Fibroblast of pulmonary artery (primary cell): ENCODE data around the gene CCDC170.

Experiments
- DNase-seq: peaks from one replicate; pipeline ENCODE4 v3.0.0-alpha.2; 2010; ENCODE audit warnings: low read depth
- H3K4me3 ChIP-seq: replicated peaks from 2 replicates; pipeline ENCODE4 v1.5.1; 2011; ENCODE audit warnings: low read depth, mild to moderate bottlenecking, control low read depth, low read length, moderate library complexity
- CTCF ChIP-seq: IDR thresholded peaks from 2 replicates; pipeline ENCODE4 v1.5.1; 2011; ENCODE audit warnings: mild to moderate bottlenecking, control low read depth, low read length, inconsistent platforms; ENCODE audit errors: missing control alignments

Gene CCDC170

DNA sequence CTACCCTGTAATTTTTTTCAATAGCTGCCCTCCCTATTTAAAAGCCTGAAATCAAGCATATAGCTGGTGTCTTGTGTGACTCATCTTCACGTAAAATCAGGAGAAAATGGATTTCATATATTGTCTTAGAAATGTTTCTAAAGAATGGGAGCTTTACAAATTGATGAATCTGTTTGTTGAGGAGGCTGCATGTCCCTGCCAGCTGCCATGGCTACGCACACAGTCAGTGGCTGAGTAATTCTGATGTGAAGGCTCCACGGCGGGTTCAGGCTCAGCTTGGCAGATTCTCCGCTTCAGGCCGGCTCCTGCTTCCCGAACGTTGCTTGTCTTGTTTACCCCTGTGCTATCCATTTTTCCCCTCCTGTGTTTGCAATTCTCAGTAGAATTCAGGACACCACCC is 82.8 kb downstream of the CCDC170 start:
- H3K4me3 ChIP-seq = no peak overlapping the region
- TF ChIP-seq CTCF = no peak
- DNase-seq = no peak

DNA sequence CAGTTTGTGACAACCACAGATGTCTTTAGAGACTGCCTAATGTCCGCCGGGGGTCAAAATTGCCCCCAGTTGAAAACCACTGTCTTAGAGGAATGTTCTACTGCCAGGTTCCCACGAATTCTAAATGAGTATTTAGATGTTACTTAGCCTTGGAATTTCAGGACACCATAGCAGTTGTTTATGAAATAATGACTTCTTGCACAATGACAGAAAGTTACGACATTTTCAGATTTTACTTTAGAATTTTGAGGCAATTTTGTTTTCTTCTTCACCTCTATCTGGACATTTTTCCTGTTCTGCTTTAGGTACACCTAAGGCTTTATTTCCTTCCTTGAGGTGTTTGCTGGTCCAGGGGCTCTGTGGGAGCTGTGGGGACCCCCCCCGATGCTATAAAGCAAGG is 83.4 kb downstream of the CCDC170 start:
- DNase-seq = no peak
- no peak for TF ChIP-seq CTCF
- H3K4me3 ChIP-seq = no peak overlapping the region

GRCh38 chr6:151585741-151586140 is 91.9 kb downstream of the CCDC170 start:
- H3K4me3 ChIP-seq = no peak overlapping the region
- no peak for TF ChIP-seq CTCF
- no peak for DNase-seq

DNA sequence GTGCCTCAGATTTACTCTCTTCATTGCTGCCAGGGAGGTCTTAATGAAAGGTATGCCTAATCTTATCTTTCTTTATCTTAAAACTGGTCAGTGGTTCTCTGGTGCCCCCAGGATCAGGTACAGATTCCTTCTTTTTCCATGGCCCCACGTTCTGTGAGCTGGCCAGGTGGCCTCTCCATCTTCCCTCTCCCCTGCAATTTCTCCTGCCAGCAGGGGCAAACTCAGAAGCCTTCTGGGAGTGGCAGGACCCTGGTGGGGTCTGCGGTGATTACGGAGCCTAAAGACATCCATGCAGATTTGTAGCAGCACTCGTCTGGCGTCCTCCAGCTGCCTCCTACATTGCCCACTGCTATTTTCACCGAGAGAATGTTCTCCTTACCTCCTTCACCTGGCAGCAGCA is 95.8 kb downstream of the CCDC170 start:
- no peak for TF ChIP-seq CTCF
- DNase-seq = no peak
- H3K4me3 ChIP-seq = no peak overlapping the region

- H3K4me3 ChIP-seq = no peak overlapping the region
- no peak for DNase-seq
- no peak for TF ChIP-seq CTCF
Measured at GRCh38 chr6:151590742-151591141, 96.9 kb downstream of the CCDC170 start.

GRCh38 chr6:151592449-151593159 is 98.8 kb downstream of the CCDC170 start:
- no peak for DNase-seq
- TF ChIP-seq CTCF = no peak
- no peak overlapping the region for H3K4me3 ChIP-seq
